Measurements from ENCODE around the gene BRD1.

Gene BRD1

DNA sequence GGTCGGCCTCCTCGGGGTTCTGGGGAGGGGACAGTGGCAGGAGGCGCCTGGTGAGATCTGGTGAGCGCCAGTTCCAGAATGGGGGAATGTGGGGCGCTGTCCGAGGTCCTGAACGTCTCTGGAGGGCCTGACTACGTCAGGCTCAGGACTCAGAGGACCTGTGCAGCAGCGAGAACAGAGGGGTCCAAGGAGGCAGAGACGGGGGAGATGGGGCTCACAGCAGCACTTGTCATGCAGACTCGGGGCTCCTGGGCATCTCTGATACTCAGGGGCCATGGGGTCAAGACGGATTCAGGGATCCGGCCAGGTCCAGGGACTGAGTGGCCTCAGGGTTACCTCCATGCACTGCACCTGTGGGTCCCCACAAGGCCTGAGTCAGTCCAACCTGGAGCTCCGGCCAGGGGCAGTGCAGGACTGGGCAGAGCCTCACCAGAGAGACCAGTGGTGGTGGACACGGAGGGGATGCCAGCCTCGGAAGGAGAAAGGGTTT is 92.2 kb downstream of the BRD1 start:
- Histone ChIP-seq H3K27ac (ENCODE audit: low read depth, low read length) (no peak overlapping the region), H3K9me3 (ENCODE audit: control insufficient read depth in 5 of 5, low read length in 5 of 5) (peaks cover 0 to 6% (median 0%) of the 10 kb centered on the region in 5 donors), H3K4me3 (ENCODE audit: low read depth in 1 of 5, low read length in 5 of 5) (no peak overlapping the region), H3K9ac (ENCODE audit: low read length in 5 of 5) (no peak overlapping the region), H3K4me1 (ENCODE audit: control insufficient read depth in 5 of 5, insufficient read depth in 5 of 5, low read length in 5 of 5) (peaks cover 0 to 2% (median 0%) of the 10 kb centered on the region in 5 donors), H3K27me3 (ENCODE audit: control insufficient read depth in 5 of 5, insufficient read depth in 4 of 5, low read length in 5 of 5) (peaks cover 4 to 32% (median 27%) of the 10 kb centered on the region in 5 donors), H3K36me3 (ENCODE audit: control insufficient read depth in 5 of 5, insufficient read depth in 5 of 5, low read length in 5 of 5) (no peaks in the 10 kb centered on the region)

DNA sequence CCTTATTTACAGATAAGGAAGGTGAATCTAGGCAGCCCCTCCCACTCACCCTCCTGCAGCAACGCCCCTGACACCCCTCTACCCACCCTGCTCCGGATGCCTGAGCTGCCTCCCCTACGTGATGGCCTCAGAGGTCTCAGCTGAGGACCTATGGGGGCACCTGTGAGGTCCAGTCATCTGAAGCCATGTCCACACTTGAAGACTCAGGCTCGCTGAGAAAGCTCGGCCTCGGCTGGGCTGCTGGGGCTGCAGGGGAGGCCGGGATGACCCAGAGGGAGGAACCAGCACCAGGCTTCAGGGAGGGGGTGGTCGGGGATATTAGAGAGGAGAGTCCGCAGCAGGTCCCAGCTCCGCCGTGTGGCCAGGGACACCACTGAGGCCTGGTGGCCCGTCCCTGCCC is 92.8 kb downstream of the BRD1 start:
- H3K36me3 ChIP-seq (ENCODE audit: control insufficient read depth in 5 of 5, insufficient read depth in 5 of 5, low read length in 5 of 5): no peaks in the 10 kb centered on the region
- no peak overlapping the region for H3K9ac ChIP-seq (ENCODE audit: low read length in 5 of 5)
- no peak overlapping the region for H3K27ac ChIP-seq (ENCODE audit: low read depth, low read length)
- H3K4me1 ChIP-seq (ENCODE audit: control insufficient read depth in 5 of 5, insufficient read depth in 5 of 5, low read length in 5 of 5): peaks cover 0 to 2% (median 0%) of the 10 kb centered on the region in 5 donors
- H3K27me3 ChIP-seq (ENCODE audit: control insufficient read depth in 5 of 5, insufficient read depth in 4 of 5, low read length in 5 of 5): peaks cover 4 to 32% (median 27%) of the 10 kb centered on the region in 5 donors
- H3K9me3 ChIP-seq (ENCODE audit: control insufficient read depth in 5 of 5, low read length in 5 of 5): peaks cover 0 to 6% (median 0%) of the 10 kb centered on the region in 5 donors
- no peak overlapping the region for H3K4me3 ChIP-seq (ENCODE audit: low read depth in 1 of 5, low read length in 5 of 5)

DNA sequence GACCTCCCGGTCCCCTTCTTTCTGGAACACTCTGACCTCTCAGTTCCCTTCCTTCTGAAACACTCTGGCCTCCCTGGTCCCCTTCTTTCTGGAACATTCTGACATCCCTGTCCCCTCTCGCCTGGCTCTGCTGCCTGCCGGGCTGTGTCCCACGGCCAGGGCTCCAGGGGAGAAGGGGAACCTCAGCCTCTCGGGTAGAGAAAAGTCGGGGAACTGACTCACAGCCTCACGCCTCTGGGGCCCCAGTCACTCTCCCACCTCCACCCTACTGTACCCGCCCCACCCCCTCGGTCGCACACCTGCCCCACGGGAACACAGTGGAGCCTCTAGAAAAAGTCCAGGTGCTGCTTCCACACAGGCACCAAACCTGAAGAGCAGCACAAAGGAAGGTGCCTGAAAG is 93.3 kb downstream of the BRD1 start:
- no peak overlapping the region for H3K27ac ChIP-seq (ENCODE audit: low read depth, low read length)
- peaks cover 0 to 2% (median 0%) of the 10 kb centered on the region in 5 donors for H3K4me1 ChIP-seq (ENCODE audit: control insufficient read depth in 5 of 5, insufficient read depth in 5 of 5, low read length in 5 of 5)
- H3K4me3 ChIP-seq (ENCODE audit: low read depth in 1 of 5, low read length in 5 of 5): no peak overlapping the region
- H3K9me3 ChIP-seq (ENCODE audit: control insufficient read depth in 5 of 5, low read length in 5 of 5): peaks cover 0 to 6% (median 0%) of the 10 kb centered on the region in 5 donors
- H3K9ac ChIP-seq (ENCODE audit: low read length in 5 of 5): no peak overlapping the region
- no peaks in the 10 kb centered on the region for H3K36me3 ChIP-seq (ENCODE audit: control insufficient read depth in 5 of 5, insufficient read depth in 5 of 5, low read length in 5 of 5)
- peaks cover 4 to 32% (median 27%) of the 10 kb centered on the region in 5 donors for H3K27me3 ChIP-seq (ENCODE audit: control insufficient read depth in 5 of 5, insufficient read depth in 4 of 5, low read length in 5 of 5)

DNA sequence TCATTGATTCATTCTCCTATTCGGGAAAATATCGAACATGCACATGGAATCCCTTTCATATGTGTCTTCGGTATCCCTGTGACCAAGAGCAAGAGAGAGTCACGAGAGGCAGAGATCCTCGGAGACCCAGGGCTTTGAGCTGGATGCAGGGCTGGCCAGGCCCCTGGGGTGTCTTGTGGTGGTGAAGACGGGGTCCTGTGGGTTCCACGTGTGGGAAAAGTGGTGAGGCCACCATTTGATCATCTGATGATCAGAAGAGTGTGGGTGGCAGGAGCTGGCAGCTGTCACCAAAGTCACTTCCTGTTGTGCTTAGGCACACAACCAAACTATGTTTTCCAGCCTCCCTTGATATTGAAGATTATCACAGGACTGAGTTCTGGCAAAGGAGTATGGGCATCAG is 94.0 kb downstream of the BRD1 start:
- H3K27me3 ChIP-seq (ENCODE audit: control insufficient read depth in 5 of 5, insufficient read depth in 4 of 5, low read length in 5 of 5): peaks cover 4 to 35% (median 31%) of the 10 kb centered on the region in 5 donors
- H3K4me3 ChIP-seq (ENCODE audit: low read depth in 1 of 5, low read length in 5 of 5): no peak overlapping the region
- H3K9ac ChIP-seq (ENCODE audit: low read length in 5 of 5): no peak overlapping the region
- no peaks in the 10 kb centered on the region for H3K36me3 ChIP-seq (ENCODE audit: control insufficient read depth in 5 of 5, insufficient read depth in 5 of 5, low read length in 5 of 5)
- H3K27ac ChIP-seq (ENCODE audit: low read depth, low read length): no peak overlapping the region
- H3K9me3 ChIP-seq (ENCODE audit: control insufficient read depth in 5 of 5, low read length in 5 of 5): peaks cover 0 to 6% (median 0%) of the 10 kb centered on the region in 5 donors
- H3K4me1 ChIP-seq (ENCODE audit: control insufficient read depth in 5 of 5, insufficient read depth in 5 of 5, low read length in 5 of 5): peaks cover 0 to 2% (median 0%) of the 10 kb centered on the region in 5 donors

DNA sequence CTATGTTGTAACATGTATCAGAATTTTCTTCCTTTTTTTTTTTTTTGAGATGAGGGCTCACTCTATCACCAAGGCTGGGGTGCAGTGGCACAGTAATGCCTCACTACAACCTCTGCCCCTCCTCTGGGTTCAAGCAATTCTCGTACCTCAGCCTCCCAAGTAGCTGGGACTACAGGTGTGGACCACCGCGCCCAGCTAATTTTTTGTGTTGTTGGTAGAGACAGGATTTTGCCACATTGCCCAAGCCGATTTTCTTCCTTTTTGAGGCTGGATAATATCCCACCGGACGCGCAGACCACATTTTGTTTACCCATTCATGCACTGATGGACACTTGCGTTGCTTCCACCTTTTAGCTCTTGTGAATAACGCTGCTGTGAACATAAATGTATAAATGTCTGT is 97.0 kb downstream of the BRD1 start:
- Histone ChIP-seq H3K9ac (ENCODE audit: low read length in 5 of 5) (no peak overlapping the region), H3K27ac (ENCODE audit: low read depth, low read length) (no peak overlapping the region), H3K9me3 (ENCODE audit: control insufficient read depth in 5 of 5, low read length in 5 of 5) (peaks cover 0 to 6% (median 0%) of the 10 kb centered on the region in 5 donors), H3K27me3 (ENCODE audit: control insufficient read depth in 5 of 5, insufficient read depth in 4 of 5, low read length in 5 of 5) (peaks cover 21 to 53% (median 49%) of the 10 kb centered on the region in 5 donors), H3K4me1 (ENCODE audit: control insufficient read depth in 5 of 5, insufficient read depth in 5 of 5, low read length in 5 of 5) (no peaks in the 10 kb centered on the region), H3K36me3 (ENCODE audit: control insufficient read depth in 5 of 5, insufficient read depth in 5 of 5, low read length in 5 of 5) (no peaks in the 10 kb centered on the region), H3K4me3 (ENCODE audit: low read depth in 1 of 5, low read length in 5 of 5) (no peak overlapping the region)

DNA sequence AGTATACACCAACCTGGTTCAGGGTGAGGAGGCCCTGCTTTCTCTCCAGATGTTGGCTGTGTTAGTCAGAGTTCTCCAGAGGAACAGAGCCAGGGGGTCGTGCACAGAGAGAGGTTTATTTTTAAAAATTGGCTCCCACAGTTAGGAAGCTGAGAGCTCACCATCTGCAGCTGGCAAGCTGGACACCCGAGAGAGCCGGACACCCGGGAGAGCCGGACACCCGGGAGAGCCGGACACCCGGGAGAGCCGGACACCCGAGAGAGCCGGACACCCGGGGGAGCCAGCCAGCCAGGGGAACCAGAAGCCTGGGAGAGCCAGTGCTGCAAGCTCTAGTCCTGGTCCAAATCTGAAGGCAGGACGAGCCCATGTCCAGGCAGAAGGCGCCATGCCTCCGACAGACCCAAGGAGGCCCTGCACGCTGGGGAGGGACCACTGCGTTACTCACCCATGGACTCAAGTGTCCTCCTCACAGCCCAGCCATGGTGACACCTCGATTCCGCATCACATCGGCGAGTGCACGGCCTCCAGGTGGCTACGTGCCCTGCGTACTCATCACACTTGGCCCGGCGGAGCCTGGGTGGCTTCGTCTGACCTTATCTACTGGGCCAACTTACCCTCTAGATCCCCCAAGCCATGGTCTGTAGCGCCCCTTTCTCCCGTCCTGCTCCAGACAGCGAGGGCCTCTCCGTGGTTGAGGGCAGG is 99.0 kb downstream of the BRD1 start:
- peaks cover 0 to 13% (median 10%) of the 10 kb centered on the region in 5 donors for H3K4me1 ChIP-seq (ENCODE audit: control insufficient read depth in 5 of 5, insufficient read depth in 5 of 5, low read length in 5 of 5)
- H3K9me3 ChIP-seq (ENCODE audit: control insufficient read depth in 5 of 5, low read length in 5 of 5): peaks cover 0 to 5% (median 0%) of the 10 kb centered on the region in 5 donors
- peaks cover 27 to 54% (median 46%) of the 10 kb centered on the region in 5 donors for H3K27me3 ChIP-seq (ENCODE audit: control insufficient read depth in 5 of 5, insufficient read depth in 4 of 5, low read length in 5 of 5)
- H3K36me3 ChIP-seq (ENCODE audit: control insufficient read depth in 5 of 5, insufficient read depth in 5 of 5, low read length in 5 of 5): no peaks in the 10 kb centered on the region
- no peak overlapping the region for H3K4me3 ChIP-seq (ENCODE audit: low read depth in 1 of 5, low read length in 5 of 5)
- no peak overlapping the region for H3K27ac ChIP-seq (ENCODE audit: low read depth, low read length)
- no peak overlapping the region for H3K9ac ChIP-seq (ENCODE audit: low read length in 5 of 5)

DNA sequence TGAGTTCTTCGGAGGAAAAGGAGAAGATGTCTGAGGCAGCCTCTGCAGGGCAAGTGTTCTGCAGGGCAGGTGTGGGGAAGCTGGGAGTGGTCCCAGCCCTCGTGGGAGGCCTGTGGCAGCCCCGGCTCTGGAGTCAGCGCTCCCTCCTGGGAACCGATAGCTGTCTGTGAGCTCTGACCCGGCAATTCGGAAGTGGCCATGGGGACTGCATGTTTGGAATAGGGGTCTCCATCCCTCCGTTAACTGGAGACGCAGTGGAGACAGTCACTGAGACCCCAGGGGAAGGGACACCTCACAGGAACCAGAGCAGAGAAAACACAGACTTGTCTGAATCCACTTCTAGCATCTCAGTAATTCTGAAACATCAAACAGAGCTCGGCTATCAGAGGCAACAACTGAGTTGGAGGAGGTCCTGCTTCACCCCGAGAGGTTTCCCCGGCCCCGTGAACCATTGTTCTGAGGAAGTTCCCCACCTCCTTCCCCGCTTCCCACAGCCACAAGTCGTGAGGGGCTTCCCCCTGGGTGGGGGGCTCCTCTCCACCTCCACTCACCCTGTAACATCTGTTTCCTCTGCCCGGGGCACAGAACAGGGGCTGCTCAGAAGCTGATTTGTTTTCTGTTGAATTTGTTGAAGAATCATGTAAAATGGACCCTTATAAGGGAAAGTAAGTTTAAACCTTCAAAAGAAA is 99.6 kb downstream of the BRD1 start:
- Histone ChIP-seq H3K36me3 (ENCODE audit: control insufficient read depth in 5 of 5, insufficient read depth in 5 of 5, low read length in 5 of 5) (no peaks in the 10 kb centered on the region), H3K4me1 (ENCODE audit: control insufficient read depth in 5 of 5, insufficient read depth in 5 of 5, low read length in 5 of 5) (peaks cover 0 to 13% (median 10%) of the 10 kb centered on the region in 5 donors), H3K9me3 (ENCODE audit: control insufficient read depth in 5 of 5, low read length in 5 of 5) (peaks cover 0 to 3% (median 0%) of the 10 kb centered on the region in 5 donors), H3K27me3 (ENCODE audit: control insufficient read depth in 5 of 5, insufficient read depth in 4 of 5, low read length in 5 of 5) (peaks cover 27 to 51% (median 43%) of the 10 kb centered on the region in 5 donors), H3K27ac (ENCODE audit: low read depth, low read length) (no peak overlapping the region), H3K9ac (ENCODE audit: low read length in 5 of 5) (no peak overlapping the region), H3K4me3 (ENCODE audit: low read depth in 1 of 5, low read length in 5 of 5) (no peak overlapping the region)

DNA sequence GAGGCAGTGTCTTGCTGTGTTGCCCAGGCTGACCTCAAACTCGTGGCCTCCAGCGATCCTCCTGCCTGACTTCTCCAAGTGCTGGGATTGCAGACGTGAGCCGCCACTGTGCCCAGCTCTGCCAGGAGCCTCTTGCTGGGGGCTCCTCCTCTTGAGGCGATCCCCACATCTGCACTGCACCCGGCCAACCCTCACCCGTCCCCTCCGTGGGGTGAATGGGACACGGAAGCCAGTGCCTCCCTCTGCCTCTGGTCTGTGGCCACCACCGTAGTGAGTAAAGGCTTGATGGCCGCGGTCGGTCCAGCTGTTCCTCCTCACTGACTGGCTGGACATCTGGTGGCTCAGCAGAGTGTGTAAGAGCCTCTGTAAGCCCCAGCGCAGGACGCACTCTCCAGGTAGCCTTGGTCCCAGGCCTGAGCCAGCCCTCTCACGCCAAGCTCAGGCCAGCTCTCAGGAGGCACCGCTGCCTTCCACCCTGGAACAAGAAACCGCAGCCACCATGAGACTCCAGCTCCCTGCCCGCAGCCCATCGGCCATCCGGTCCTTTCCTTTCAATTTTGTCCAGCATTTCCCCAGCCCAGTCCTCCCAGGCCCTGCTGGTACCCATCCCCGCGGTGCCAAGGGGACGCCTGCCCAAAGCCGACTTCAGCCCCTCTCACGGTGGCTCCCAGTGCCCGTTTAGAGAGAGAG is 100.3 kb downstream of the BRD1 start:
- Histone ChIP-seq H3K36me3 (ENCODE audit: control insufficient read depth in 5 of 5, insufficient read depth in 5 of 5, low read length in 5 of 5) (no peaks in the 10 kb centered on the region), H3K9me3 (ENCODE audit: control insufficient read depth in 5 of 5, low read length in 5 of 5) (peaks cover 0 to 3% (median 0%) of the 10 kb centered on the region in 5 donors), H3K4me3 (ENCODE audit: low read depth in 1 of 5, low read length in 5 of 5) (no peak overlapping the region), H3K4me1 (ENCODE audit: control insufficient read depth in 5 of 5, insufficient read depth in 5 of 5, low read length in 5 of 5) (peaks cover 0 to 13% (median 10%) of the 10 kb centered on the region in 5 donors), H3K9ac (ENCODE audit: low read length in 5 of 5) (no peak overlapping the region), H3K27ac (ENCODE audit: low read depth, low read length) (no peak overlapping the region), H3K27me3 (ENCODE audit: control insufficient read depth in 5 of 5, insufficient read depth in 4 of 5, low read length in 5 of 5) (peaks cover 27 to 51% (median 43%) of the 10 kb centered on the region in 5 donors)

DNA sequence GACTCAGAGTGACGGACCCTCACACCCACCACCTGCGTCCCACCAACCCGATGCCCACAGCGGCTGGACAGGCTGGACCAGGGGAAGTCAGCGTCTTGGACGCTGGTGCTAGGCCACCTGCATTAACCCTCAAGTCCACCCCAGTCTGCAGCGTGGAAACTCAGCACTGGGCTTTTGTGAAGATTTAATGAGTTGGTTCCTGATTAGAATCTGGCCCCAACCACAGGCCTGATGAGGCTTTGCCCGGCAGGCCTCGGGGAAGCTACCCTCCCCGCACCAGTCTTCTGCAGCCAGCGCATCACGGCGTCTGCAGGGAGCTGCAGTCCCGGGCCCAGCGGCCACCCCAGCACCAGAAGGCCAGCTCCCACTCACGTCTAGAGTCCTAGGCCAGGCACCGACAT is 101.0 kb downstream of the BRD1 start:
- Histone ChIP-seq H3K27me3 (ENCODE audit: control insufficient read depth in 5 of 5, insufficient read depth in 4 of 5, low read length in 5 of 5) (peaks cover 27 to 51% (median 43%) of the 10 kb centered on the region in 5 donors), H3K4me3 (ENCODE audit: low read depth in 1 of 5, low read length in 5 of 5) (no peak overlapping the region), H3K9ac (ENCODE audit: low read length in 5 of 5) (no peak overlapping the region), H3K36me3 (ENCODE audit: control insufficient read depth in 5 of 5, insufficient read depth in 5 of 5, low read length in 5 of 5) (no peaks in the 10 kb centered on the region), H3K27ac (ENCODE audit: low read depth, low read length) (no peak overlapping the region), H3K4me1 (ENCODE audit: control insufficient read depth in 5 of 5, insufficient read depth in 5 of 5, low read length in 5 of 5) (peaks cover 0 to 13% (median 10%) of the 10 kb centered on the region in 5 donors), H3K9me3 (ENCODE audit: control insufficient read depth in 5 of 5, low read length in 5 of 5) (peaks cover 0 to 3% (median 0%) of the 10 kb centered on the region in 5 donors)

All from subcutaneous abdominal adipose tissue (tissue), 5 donors.